ENCODE results near the gene PELI2. TPM values are rescaled to one million over a fixed set of nuclear protein-coding genes. Genes with fewer than 3 reads are reported as not detected.

Gene PELI2
- total and polyA plus RNA-seq, 2 experiments from 2014 or later: 4.3 to 16.1 TPM

DNA sequence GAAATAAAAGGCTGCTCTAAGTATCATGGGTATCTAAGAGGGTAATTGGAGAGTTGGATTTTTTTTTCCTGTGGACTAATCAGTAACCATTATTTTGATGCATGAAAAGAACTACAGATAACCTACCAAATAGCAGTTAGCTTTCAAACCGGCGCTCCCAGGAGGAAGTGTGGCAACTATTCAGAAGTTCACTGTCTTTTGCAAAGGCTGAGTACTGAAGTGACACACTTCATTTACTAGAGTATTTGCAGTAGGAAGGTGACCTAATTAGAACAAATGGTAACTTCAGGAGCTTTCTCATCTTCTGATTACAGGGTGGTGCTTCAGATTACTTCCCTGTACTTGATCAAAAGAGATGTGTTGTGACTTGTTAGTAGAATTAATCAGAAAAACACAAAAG, 87.7 kb downstream of the PELI2 start:
- no peak overlapping the region for H3K4me2 ChIP-seq
- no peaks in the 10 kb centered on the region for H3K9me2 ChIP-seq (replicated peaks; ENCODE audit: insufficient read depth)
- peak overlapping the region; percentile 10 for H3K27ac ChIP-seq
- peaks cover 13% of the 10 kb centered on the region for H3K4me1 ChIP-seq (ENCODE audit: insufficient read depth)
- no peaks in the 10 kb centered on the region for H3K79me2 ChIP-seq
- 59% methylated on average over 2 of the region's 2 CpGs for WGBS (ENCODE audit: low lambda C conversion rate, missing lambda C conversion rate)
- H3K4me3 ChIP-seq: no peak overlapping the region
- DNase-seq (ENCODE audit: low spot score): no peak
- H2AFZ ChIP-seq: no peak overlapping the region
- TF ChIP-seq, protein P1, sequence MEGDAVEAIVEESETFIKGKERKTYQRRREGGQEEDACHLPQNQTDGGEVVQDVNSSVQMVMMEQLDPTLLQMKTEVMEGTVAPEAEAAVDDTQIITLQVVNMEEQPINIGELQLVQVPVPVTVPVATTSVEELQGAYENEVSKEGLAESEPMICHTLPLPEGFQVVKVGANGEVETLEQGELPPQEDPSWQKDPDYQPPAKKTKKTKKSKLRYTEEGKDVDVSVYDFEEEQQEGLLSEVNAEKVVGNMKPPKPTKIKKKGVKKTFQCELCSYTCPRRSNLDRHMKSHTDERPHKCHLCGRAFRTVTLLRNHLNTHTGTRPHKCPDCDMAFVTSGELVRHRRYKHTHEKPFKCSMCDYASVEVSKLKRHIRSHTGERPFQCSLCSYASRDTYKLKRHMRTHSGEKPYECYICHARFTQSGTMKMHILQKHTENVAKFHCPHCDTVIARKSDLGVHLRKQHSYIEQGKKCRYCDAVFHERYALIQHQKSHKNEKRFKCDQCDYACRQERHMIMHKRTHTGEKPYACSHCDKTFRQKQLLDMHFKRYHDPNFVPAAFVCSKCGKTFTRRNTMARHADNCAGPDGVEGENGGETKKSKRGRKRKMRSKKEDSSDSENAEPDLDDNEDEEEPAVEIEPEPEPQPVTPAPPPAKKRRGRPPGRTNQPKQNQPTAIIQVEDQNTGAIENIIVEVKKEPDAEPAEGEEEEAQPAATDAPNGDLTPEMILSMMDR (IDR thresholded peaks at IDR 0.05; ENCODE audit: poor library complexity): no peak
- TF ChIP-seq EZH2 (IDR thresholded peaks at IDR 0.05; ENCODE audit: borderline replicate concordance) (no peak), EZH2phosphoT487 (IDR thresholded peaks at IDR 0.05; ENCODE audit: low read depth, severe bottlenecking, unreplicated experiment) (no peak)
- H3K36me3 ChIP-seq (replicated peaks; ENCODE audit: insufficient read depth, low read depth): no peaks in the 10 kb centered on the region
- H3K27me3 ChIP-seq: no peaks in the 10 kb centered on the region
- no peaks in the 10 kb centered on the region for H4K20me1 ChIP-seq (ENCODE audit: insufficient read depth, poor library complexity, severe bottlenecking)
- H3K9me3 ChIP-seq (ENCODE audit: low read depth): no peaks in the 10 kb centered on the region

DNA sequence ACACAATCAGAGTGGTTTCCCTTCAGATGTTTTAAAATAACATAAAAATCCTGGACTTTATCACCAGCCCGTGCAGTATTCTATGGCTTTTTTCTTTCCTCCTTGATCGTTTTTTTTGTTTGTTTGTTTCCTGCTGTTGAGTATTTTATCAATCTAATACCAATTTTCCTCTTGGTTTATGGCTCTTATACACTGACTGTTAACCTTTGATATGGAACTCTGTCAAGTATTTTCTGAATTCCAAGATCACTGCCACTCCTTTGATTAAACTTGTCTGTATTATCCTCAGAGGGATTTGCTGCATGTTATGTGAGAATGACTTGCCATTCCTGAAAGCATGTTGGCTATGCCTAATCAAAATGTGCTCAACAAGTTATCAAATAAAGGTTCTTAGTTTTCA, 88.4 kb downstream of the PELI2 start:
- no peak overlapping the region for H3K4me3 ChIP-seq
- no peaks in the 10 kb centered on the region for H3K36me3 ChIP-seq (replicated peaks; ENCODE audit: insufficient read depth, low read depth)
- peaks cover 13% of the 10 kb centered on the region for H3K4me1 ChIP-seq (ENCODE audit: insufficient read depth)
- no peaks in the 10 kb centered on the region for H4K20me1 ChIP-seq (ENCODE audit: insufficient read depth, poor library complexity, severe bottlenecking)
- no peak for DNase-seq (ENCODE audit: low spot score)
- no peaks in the 10 kb centered on the region for H3K79me2 ChIP-seq
- no peaks in the 10 kb centered on the region for H3K27me3 ChIP-seq
- H2AFZ ChIP-seq: no peak overlapping the region
- WGBS (ENCODE audit: low lambda C conversion rate, missing lambda C conversion rate): 37% methylated on average over 2 of the region's 2 CpGs
- no peaks in the 10 kb centered on the region for H3K9me3 ChIP-seq (ENCODE audit: low read depth)
- TF ChIP-seq EZH2phosphoT487 (IDR thresholded peaks at IDR 0.05; ENCODE audit: low read depth, severe bottlenecking, unreplicated experiment) (no peak), EZH2 (IDR thresholded peaks at IDR 0.05; ENCODE audit: borderline replicate concordance) (no peak)
- TF ChIP-seq, protein P1 (IDR thresholded peaks at IDR 0.05; ENCODE audit: poor library complexity): no peak
- H3K9me2 ChIP-seq (replicated peaks; ENCODE audit: insufficient read depth): no peaks in the 10 kb centered on the region
- peak overlapping the region; percentile 10 for H3K27ac ChIP-seq
- H3K4me2 ChIP-seq: no peak overlapping the region

DNA sequence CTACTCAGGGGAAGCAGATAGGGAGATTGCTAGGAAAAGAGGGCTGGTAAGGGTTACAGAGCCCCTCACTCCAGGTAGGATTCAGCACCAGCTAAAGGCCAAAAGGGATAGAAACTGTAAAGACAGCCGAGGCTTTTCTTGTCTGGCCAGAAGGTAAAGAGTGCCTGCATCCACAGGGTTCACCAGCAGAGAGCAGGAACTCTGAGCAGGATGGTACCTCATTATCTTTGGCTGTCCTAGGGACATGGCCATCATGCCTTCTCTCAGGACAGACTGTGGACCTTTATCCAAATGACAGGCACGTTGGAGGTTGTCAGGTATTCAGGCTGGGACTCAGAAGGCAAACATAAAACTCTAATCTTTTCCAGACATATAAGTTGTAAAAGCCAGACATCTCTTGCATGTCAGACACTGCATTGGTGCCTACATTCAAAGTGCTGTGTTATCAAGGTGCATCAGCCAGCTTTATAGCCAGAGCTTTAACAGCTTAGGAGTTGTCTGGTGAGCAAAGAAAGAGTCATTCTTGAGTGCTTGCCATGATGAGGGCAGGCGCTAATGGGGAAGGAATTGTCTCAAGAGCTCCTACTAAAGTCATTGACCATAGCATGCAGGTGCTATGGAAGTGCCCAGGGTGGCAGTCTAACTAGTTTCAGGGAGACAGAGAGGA, 89.5 kb downstream of the PELI2 start:
- Histone ChIP-seq H3K27me3 (no peaks in the 10 kb centered on the region), H3K27ac (peak overlapping the region; percentile 61), H3K9me3 (ENCODE audit: low read depth) (no peaks in the 10 kb centered on the region), H3K4me3 (no peak overlapping the region), H3K4me2 (no peak overlapping the region), H3K9me2 (replicated peaks; ENCODE audit: insufficient read depth) (no peaks in the 10 kb centered on the region), H2AFZ (no peak overlapping the region), H4K20me1 (ENCODE audit: insufficient read depth, poor library complexity, severe bottlenecking) (no peaks in the 10 kb centered on the region), H3K4me1 (ENCODE audit: insufficient read depth) (peaks cover 13% of the 10 kb centered on the region), H3K36me3 (replicated peaks; ENCODE audit: insufficient read depth, low read depth) (no peaks in the 10 kb centered on the region), H3K79me2 (no peaks in the 10 kb centered on the region)
- TF ChIP-seq, protein P1 (IDR thresholded peaks at IDR 0.05; ENCODE audit: poor library complexity): no peak
- TF ChIP-seq EZH2phosphoT487 (IDR thresholded peaks at IDR 0.05; ENCODE audit: low read depth, severe bottlenecking, unreplicated experiment): no peak
- TF ChIP-seq EZH2 (IDR thresholded peaks at IDR 0.05; ENCODE audit: borderline replicate concordance): no peak
- peak; percentile 62 for DNase-seq (ENCODE audit: low spot score)
- 26% methylated on average over 3 of the region's 3 CpGs for WGBS (ENCODE audit: low lambda C conversion rate, missing lambda C conversion rate)

Data from hepatocyte (in vitro differentiated cells).